HepG2 (cell line): ENCODE data around the gene MED13. TPM values are rescaled to one million over a fixed set of nuclear protein-coding genes. Genes with fewer than 3 reads are reported as not detected.

ENCODE experiments used
- CHD4 ChIP-seq: fragments of 200-600 bp; sonication (generic); IDR thresholded peaks from 2 replicates; pipeline ENCODE4 v1.7.0; 2017; ENCODE audit warnings: mild to moderate bottlenecking, low read length, borderline replicate concordance
- EEA1 ChIP-seq: sonication (generic); formaldehyde crosslinking; IDR thresholded peaks from 2 replicates; pipeline ENCODE4 v1.5.1; 2020; ENCODE audit warnings: mild to moderate bottlenecking, missing genetic modification reagents, borderline replicate concordance
- MED13 ChIP-seq: sonication (generic); formaldehyde crosslinking; IDR thresholded peaks from 2 replicates; pipeline ENCODE4 v1.5.0; 2020; ENCODE audit warnings: missing genetic modification reagents
- NFRKB ChIP-seq: fragments of 450-650 bp; IDR thresholded peaks from 2 replicates; pipeline ENCODE4 v1.6.1; 2017
- PRMT3 ChIP-seq: sonication (generic); formaldehyde crosslinking; IDR thresholded peaks from 2 replicates; pipeline ENCODE4 v1.8.1; 2022; ENCODE audit warnings: low read depth, mild to moderate bottlenecking, moderate library complexity, missing genetic modification reagents, borderline replicate concordance
- RAD51 ChIP-seq: fragments of 450-650 bp; IDR thresholded peaks from 2 replicates; pipeline ENCODE4 v1.6.1; 2016; ENCODE audit warnings: borderline replicate concordance
- RELA ChIP-seq: sonication (generic); formaldehyde crosslinking; IDR thresholded peaks from 2 replicates; pipeline ENCODE4 v1.4.0; 2020; ENCODE audit warnings: missing genetic modification reagents
- SETDB1 ChIP-seq: sonication (generic); formaldehyde crosslinking; IDR thresholded peaks from 2 replicates; pipeline ENCODE4 v1.5.1; 2020; ENCODE audit warnings: missing genetic modification reagents, mild to moderate bottlenecking, borderline replicate concordance
- SOX13 ChIP-seq, 3 experiments: fragments of 450-650 bp in 1 of 3; sonication (generic) in 1 of 3; formaldehyde crosslinking in 1 of 3; IDR thresholded peaks in 2 of 3; conservative IDR thresholded peaks in 1 of 3; 2 replicates each; pipeline versions ENCODE4 v1.5.0 to v1.6.1; 2016 to 2020; ENCODE audit warnings: antibody characterized with exemption in 1 of 3, mild to moderate bottlenecking in 1 of 3, missing compliant biosample characterization in 1 of 3, missing genetic modification reagents in 1 of 3, moderate library complexity in 1 of 3
- SRSF9 ChIP-seq: fragments of 200-400 bp; formaldehyde crosslinking; IDR thresholded peaks from 2 replicates; pipeline ENCODE4 v1.6.1; 2018; ENCODE audit warnings: borderline replicate concordance, mild to moderate bottlenecking, low read depth, low read length; ENCODE audit not compliant: insufficient read depth, poor library complexity, severe bottlenecking
- ZNF33A ChIP-seq: sonication (generic); formaldehyde crosslinking; IDR thresholded peaks from 2 replicates; pipeline ENCODE4 v1.5.1; 2020; ENCODE audit warnings: missing genetic modification reagents, mild to moderate bottlenecking, moderate library complexity, borderline replicate concordance
- ZNF496 ChIP-seq: sonication (generic); formaldehyde crosslinking; IDR thresholded peaks from 2 replicates; pipeline ENCODE4 v1.8.1; 2023; ENCODE audit warnings: mild to moderate bottlenecking, moderate library complexity, missing genetic modification reagents; ENCODE audit not compliant: insufficient replicate concordance
- ZNF83 ChIP-seq: sonication (generic); formaldehyde crosslinking; IDR thresholded peaks from 2 replicates; pipeline ENCODE4 v1.4.0; 2020; ENCODE audit warnings: missing genetic modification reagents, mild to moderate bottlenecking, borderline replicate concordance
- polyA plus RNA-seq, 8 experiments: library from polyadenylated mRNA; depleted of rRNA in 3 of 8; stranded (reverse) in 7 of 8; unstranded in 1 of 8; fragments of >200 nt; fragmentation: Illumina TruSeq in 4 of 8; extraction: Trizol in 4 of 8; gene quantifications; 2 replicates each; pipeline versions ENCODE4 v1.2.1 to v1.2.3, GENCODE V29; 2011 to 2016; ENCODE audit warnings: low read depth in 4 of 8, missing spikeins in 1 of 8, mixed read lengths in 1 of 8; ENCODE audit not compliant: insufficient read depth in 1 of 8
- total RNA-seq, 5 experiments: library from RNA; depleted of rRNA; stranded (reverse); fragments of >200 nt; fragmentation: Illumina TruSeq; extraction: Trizol; gene quantifications; 2 replicates each; pipeline ENCODE4 v1.2.3, GENCODE V29; 2016; ENCODE audit warnings: low read depth in 1 of 5
- TF ChIP-seq, protein P1 (sequence below): sonication (generic); formaldehyde crosslinking; IDR thresholded peaks from 2 replicates; pipeline ENCODE4 v1.5.1; 2020; ENCODE audit warnings: mild to moderate bottlenecking, moderate library complexity, missing genetic modification reagents
- TF ChIP-seq, protein P2 (sequence below): IDR thresholded peaks from 2 replicates; pipeline ENCODE4 v1.6.1; 2016; ENCODE audit warnings: low read depth, missing genetic modification reagents, missing compliant biosample characterization
- TF ChIP-seq, protein P3 (sequence below): IDR thresholded peaks from 2 replicates; pipeline ENCODE4 v1.6.1; 2016; ENCODE audit warnings: low read depth, control low read depth
- TF ChIP-seq, protein P4 (sequence below): sonication (generic); formaldehyde crosslinking; conservative IDR thresholded peaks from 2 replicates; pipeline ENCODE4 v1.8.1; 2023; ENCODE audit warnings: missing genetic modification reagents

MED13 gene
- total and polyA plus RNA-seq, 2 of the 13 experiments (the other 11 are each of a cell fraction or from before 2014, with no cell fraction given) = 27.4 to 69.1 TPM

DNA sequence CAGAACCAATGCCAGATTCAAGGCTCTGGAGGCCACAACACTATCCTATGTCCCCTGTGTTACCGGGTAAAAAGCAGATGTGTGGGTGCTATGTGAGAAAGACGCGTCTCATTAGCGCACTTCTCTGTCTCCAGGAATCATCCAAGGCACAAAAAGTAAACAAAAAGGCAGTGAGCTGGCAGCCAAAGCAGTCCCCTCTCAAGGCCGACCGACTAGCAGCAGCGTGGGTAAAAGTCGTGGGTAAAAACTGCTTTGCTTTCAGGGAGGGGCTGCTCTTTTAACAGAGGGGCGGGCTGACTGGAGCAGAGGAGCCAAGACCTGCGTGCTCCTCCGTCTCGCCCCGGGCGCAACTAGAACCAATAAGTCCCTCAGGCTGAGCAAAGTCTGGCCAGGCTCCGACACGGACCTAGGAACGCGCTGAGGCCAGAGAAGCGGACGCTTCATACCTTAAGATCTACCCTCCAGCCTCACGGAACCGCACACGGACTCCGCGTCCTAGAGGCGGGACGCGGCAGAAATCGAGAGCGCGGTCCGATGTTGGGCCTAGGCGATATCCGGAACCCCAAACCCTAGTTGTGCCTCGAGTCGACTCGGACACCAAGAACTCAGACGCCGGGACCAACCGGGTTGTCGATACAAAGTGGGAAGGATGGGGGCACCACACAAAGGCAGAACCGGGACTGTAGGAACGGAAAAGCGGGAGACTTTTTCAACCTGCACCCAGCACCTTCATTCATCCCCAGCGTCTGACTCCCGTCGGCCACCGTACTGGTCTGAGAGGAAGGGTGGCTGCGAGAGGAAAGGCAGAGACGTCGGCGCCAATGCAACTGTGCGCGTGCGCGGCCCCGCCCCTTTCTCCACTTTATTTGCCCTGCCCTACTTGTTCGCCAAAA is 137.6 kb downstream of the MED13 start, which contains the start of gene INTS2 (continued):
- TF ChIP-seq, protein P1, sequence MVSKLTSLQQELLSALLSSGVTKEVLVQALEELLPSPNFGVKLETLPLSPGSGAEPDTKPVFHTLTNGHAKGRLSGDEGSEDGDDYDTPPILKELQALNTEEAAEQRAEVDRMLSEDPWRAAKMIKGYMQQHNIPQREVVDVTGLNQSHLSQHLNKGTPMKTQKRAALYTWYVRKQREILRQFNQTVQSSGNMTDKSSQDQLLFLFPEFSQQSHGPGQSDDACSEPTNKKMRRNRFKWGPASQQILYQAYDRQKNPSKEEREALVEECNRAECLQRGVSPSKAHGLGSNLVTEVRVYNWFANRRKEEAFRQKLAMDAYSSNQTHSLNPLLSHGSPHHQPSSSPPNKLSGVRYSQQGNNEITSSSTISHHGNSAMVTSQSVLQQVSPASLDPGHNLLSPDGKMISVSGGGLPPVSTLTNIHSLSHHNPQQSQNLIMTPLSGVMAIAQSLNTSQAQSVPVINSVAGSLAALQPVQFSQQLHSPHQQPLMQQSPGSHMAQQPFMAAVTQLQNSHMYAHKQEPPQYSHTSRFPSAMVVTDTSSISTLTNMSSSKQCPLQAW (CRISPR knock-in tag) = 0 out of 2 replicates have a peak, but pooled peaks have one; percentile 11
- no peak for TF ChIP-seq RELA (CRISPR knock-in tag)
- no peak for TF ChIP-seq SETDB1 (CRISPR knock-in tag)
- TF ChIP-seq, protein P2, sequence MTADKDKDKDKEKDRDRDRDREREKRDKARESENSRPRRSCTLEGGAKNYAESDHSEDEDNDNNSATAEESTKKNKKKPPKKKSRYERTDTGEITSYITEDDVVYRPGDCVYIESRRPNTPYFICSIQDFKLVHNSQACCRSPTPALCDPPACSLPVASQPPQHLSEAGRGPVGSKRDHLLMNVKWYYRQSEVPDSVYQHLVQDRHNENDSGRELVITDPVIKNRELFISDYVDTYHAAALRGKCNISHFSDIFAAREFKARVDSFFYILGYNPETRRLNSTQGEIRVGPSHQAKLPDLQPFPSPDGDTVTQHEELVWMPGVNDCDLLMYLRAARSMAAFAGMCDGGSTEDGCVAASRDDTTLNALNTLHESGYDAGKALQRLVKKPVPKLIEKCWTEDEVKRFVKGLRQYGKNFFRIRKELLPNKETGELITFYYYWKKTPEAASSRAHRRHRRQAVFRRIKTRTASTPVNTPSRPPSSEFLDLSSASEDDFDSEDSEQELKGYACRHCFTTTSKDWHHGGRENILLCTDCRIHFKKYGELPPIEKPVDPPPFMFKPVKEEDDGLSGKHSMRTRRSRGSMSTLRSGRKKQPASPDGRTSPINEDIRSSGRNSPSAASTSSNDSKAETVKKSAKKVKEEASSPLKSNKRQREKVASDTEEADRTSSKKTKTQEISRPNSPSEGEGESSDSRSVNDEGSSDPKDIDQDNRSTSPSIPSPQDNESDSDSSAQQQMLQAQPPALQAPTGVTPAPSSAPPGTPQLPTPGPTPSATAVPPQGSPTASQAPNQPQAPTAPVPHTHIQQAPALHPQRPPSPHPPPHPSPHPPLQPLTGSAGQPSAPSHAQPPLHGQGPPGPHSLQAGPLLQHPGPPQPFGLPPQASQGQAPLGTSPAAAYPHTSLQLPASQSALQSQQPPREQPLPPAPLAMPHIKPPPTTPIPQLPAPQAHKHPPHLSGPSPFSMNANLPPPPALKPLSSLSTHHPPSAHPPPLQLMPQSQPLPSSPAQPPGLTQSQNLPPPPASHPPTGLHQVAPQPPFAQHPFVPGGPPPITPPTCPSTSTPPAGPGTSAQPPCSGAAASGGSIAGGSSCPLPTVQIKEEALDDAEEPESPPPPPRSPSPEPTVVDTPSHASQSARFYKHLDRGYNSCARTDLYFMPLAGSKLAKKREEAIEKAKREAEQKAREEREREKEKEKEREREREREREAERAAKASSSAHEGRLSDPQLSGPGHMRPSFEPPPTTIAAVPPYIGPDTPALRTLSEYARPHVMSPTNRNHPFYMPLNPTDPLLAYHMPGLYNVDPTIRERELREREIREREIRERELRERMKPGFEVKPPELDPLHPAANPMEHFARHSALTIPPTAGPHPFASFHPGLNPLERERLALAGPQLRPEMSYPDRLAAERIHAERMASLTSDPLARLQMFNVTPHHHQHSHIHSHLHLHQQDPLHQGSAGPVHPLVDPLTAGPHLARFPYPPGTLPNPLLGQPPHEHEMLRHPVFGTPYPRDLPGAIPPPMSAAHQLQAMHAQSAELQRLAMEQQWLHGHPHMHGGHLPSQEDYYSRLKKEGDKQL (CRISPR knock-in tag) = no peak
- TF ChIP-seq ZNF33A (CRISPR knock-in tag) = 0 out of 2 replicates have a peak, but pooled peaks have one; percentile 29
- TF ChIP-seq ZNF83 = no peak
- no peak for TF ChIP-seq CHD4
- 0 out of 2 replicates have a peak, but pooled peaks have one; percentile 85 for TF ChIP-seq PRMT3 (CRISPR knock-in tag)
- TF ChIP-seq ZNF496 (CRISPR knock-in tag) = no peak
- TF ChIP-seq, protein P3, sequence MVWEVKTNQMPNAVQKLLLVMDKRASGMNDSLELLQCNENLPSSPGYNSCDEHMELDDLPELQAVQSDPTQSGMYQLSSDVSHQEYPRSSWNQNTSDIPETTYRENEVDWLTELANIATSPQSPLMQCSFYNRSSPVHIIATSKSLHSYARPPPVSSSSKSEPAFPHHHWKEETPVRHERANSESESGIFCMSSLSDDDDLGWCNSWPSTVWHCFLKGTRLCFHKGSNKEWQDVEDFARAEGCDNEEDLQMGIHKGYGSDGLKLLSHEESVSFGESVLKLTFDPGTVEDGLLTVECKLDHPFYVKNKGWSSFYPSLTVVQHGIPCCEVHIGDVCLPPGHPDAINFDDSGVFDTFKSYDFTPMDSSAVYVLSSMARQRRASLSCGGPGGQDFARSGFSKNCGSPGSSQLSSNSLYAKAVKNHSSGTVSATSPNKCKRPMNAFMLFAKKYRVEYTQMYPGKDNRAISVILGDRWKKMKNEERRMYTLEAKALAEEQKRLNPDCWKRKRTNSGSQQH (CRISPR knock-in tag) = peak; percentile 99
- no peak for TF ChIP-seq SOX13 (IDR thresholded peaks at IDR 0.05)
- peak in 1 of 2 experiments; percentile 24; a peak in 1 of 4 replicates for TF ChIP-seq SOX13 (CRISPR knock-in tag; conservative IDR thresholded peaks at IDR 0.05 in 1 of 2, IDR thresholded peaks at IDR 0.05 in 1 of 2)
- TF ChIP-seq, protein P4, sequence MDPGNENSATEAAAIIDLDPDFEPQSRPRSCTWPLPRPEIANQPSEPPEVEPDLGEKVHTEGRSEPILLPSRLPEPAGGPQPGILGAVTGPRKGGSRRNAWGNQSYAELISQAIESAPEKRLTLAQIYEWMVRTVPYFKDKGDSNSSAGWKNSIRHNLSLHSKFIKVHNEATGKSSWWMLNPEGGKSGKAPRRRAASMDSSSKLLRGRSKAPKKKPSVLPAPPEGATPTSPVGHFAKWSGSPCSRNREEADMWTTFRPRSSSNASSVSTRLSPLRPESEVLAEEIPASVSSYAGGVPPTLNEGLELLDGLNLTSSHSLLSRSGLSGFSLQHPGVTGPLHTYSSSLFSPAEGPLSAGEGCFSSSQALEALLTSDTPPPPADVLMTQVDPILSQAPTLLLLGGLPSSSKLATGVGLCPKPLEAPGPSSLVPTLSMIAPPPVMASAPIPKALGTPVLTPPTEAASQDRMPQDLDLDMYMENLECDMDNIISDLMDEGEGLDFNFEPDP (CRISPR knock-in tag) = no peak
- no peak for TF ChIP-seq NFRKB
- no peak for TF ChIP-seq SRSF9
- no peak for TF ChIP-seq EEA1 (CRISPR knock-in tag)
- no peak for TF ChIP-seq RAD51
- TF ChIP-seq MED13 (CRISPR knock-in tag) = no peak
